Hepatocyte (in vitro differentiated cells): ENCODE measurements around the gene MACIR. TPM values are rescaled to one million over a fixed set of nuclear protein-coding genes. Genes with fewer than 3 reads are reported as not detected.

ENCODE experiments used
- DNase-seq: peaks from one replicate; pipeline ENCODE4 v3.0.0-alpha.2; 2016; ENCODE audit warnings: low spot score
- H2AFZ ChIP-seq: fragments of 200-600 bp; sonication (generic); 2 replicates; pipeline ENCODE4 v1.6.0; 2016; ENCODE audit warnings: antibody characterized with exemption, mild to moderate bottlenecking
- H3K27ac ChIP-seq: fragments of 200-600 bp; sonication (generic); 2 replicates; pipeline ENCODE4 v1.5.1; 2016; ENCODE audit warnings: mild to moderate bottlenecking
- H3K27me3 ChIP-seq: fragments of 200-600 bp; sonication (generic); 2 replicates; pipeline ENCODE4 v1.6.1; 2016
- H3K36me3 ChIP-seq: fragments of 200-600 bp; sonication (generic); replicated peaks from 2 replicates; pipeline ENCODE4 v1.5.1; 2016; ENCODE audit warnings: low read depth; ENCODE audit not compliant: insufficient read depth
- H3K4me1 ChIP-seq: fragments of 200-600 bp; sonication (generic); 2 replicates; pipeline ENCODE4 v1.5.1; 2016; ENCODE audit warnings: mild to moderate bottlenecking, moderate library complexity; ENCODE audit not compliant: insufficient read depth
- H3K4me2 ChIP-seq: fragments of 200-600 bp; sonication (generic); 2 replicates; pipeline ENCODE4 v1.6.0; 2016
- H3K4me3 ChIP-seq: fragments of 200-600 bp; sonication (generic); 2 replicates; pipeline ENCODE4 v1.5.1; 2016; ENCODE audit warnings: mild to moderate bottlenecking
- H3K79me2 ChIP-seq: fragments of 200-600 bp; sonication (generic); 2 replicates; pipeline ENCODE4 v1.6.0; 2017; ENCODE audit warnings: mild to moderate bottlenecking
- H3K9me2 ChIP-seq: fragments of 200-600 bp; sonication (generic); replicated peaks from 2 replicates; pipeline ENCODE4 v1.6.0; 2017; ENCODE audit warnings: mild to moderate bottlenecking; ENCODE audit not compliant: insufficient read depth
- H3K9me3 ChIP-seq: fragments of 200-600 bp; sonication (generic); 2 replicates; pipeline ENCODE4 v1.5.1; 2016; ENCODE audit warnings: low read depth, mild to moderate bottlenecking
- H4K20me1 ChIP-seq: fragments of 200-600 bp; sonication (generic); 2 replicates; pipeline ENCODE4 v1.6.0; 2016; ENCODE audit warnings: mild to moderate bottlenecking; ENCODE audit not compliant: insufficient read depth, poor library complexity, severe bottlenecking
- EZH2 ChIP-seq: fragments of 200-600 bp; sonication (generic); IDR thresholded peaks from 2 replicates; pipeline ENCODE4 v1.6.1; 2016; ENCODE audit warnings: antibody characterized with exemption, mild to moderate bottlenecking, borderline replicate concordance
- EZH2phosphoT487 ChIP-seq: fragments of 200-600 bp; sonication (generic); IDR thresholded peaks from one replicate; pipeline ENCODE4 v1.6.1; 2018; ENCODE audit warnings: antibody characterized with exemption, mild to moderate bottlenecking, low read depth, moderate library complexity; ENCODE audit not compliant: unreplicated experiment, severe bottlenecking
- WGBS: methylation state at CpG from one replicate; pipeline ENCODE4 v1.1.6; 2016; ENCODE audit warnings: low lambda C conversion rate; ENCODE audit errors: missing lambda C conversion rate; 5-methylcytosine and 5-hydroxymethylcytosine counted together
- polyA plus RNA-seq: library from polyadenylated mRNA; unstranded; fragments of >200 nt; fragmentation: Nextera tagmentation; extraction: Ambion mirVana; gene quantifications from 2 replicates; pipeline ENCODE4 v1.2.1, GENCODE V29; 2016
- total RNA-seq: library from RNA; depleted of rRNA; stranded (reverse); fragments of >200 nt; gene quantifications from 2 replicates; pipeline ENCODE4 v1.2.3, GENCODE V29; 2014
- TF ChIP-seq, protein P1 (sequence below): fragments of 200-600 bp; sonication (generic); IDR thresholded peaks from 2 replicates; pipeline ENCODE4 v1.5.1; 2016; ENCODE audit warnings: antibody characterized with exemption, mild to moderate bottlenecking; ENCODE audit not compliant: poor library complexity

The MACIR gene
- total and polyA plus RNA-seq, 2 experiments from 2014 or later: 16.5 to 25.5 TPM

DNA sequence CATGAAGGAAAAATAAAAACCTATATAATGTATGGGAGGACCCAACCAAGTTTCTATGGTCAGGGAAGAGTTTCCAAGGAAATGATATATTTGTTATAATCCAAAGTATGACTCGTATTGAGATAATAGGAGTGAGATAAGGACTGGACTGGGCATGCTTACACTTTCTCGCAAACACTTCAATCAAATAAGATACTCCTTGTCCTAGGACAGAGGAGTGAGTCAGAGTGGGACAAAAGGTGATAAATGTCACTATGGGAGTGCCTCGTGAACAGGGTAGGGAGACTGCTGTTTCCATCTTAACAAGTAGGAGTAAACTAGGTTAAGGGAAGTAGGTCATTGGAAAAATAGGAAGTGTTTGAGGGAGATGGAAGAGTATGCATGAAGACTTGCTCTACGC is 47.2 kb downstream of the MACIR start:
- Histone ChIP-seq H3K27me3 (no peaks in the 10 kb centered on the region), H4K20me1 (no peaks in the 10 kb centered on the region), H3K9me2 (no peaks in the 10 kb centered on the region), H3K4me2 (no peak overlapping the region), H3K9me3 (no peaks in the 10 kb centered on the region), H3K4me1 (no peaks in the 10 kb centered on the region), H3K79me2 (no peaks in the 10 kb centered on the region), H3K4me3 (no peak overlapping the region), H3K27ac (peak overlapping the region; percentile 70), H3K36me3 (no peaks in the 10 kb centered on the region), H2AFZ (no peak overlapping the region)
- peak; percentile 43 for DNase-seq
- 68% methylated on average over 4 of the region's 4 CpGs for WGBS
- TF ChIP-seq EZH2phosphoT487 (no peak), EZH2 (no peak)
- TF ChIP-seq, protein P1, sequence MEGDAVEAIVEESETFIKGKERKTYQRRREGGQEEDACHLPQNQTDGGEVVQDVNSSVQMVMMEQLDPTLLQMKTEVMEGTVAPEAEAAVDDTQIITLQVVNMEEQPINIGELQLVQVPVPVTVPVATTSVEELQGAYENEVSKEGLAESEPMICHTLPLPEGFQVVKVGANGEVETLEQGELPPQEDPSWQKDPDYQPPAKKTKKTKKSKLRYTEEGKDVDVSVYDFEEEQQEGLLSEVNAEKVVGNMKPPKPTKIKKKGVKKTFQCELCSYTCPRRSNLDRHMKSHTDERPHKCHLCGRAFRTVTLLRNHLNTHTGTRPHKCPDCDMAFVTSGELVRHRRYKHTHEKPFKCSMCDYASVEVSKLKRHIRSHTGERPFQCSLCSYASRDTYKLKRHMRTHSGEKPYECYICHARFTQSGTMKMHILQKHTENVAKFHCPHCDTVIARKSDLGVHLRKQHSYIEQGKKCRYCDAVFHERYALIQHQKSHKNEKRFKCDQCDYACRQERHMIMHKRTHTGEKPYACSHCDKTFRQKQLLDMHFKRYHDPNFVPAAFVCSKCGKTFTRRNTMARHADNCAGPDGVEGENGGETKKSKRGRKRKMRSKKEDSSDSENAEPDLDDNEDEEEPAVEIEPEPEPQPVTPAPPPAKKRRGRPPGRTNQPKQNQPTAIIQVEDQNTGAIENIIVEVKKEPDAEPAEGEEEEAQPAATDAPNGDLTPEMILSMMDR: no peak

GRCh38 chr5:103307470-103307869 is 48.9 kb downstream of the MACIR start:
- Histone ChIP-seq H4K20me1 (no peaks in the 10 kb centered on the region), H3K4me3 (no peak overlapping the region), H3K9me2 (no peaks in the 10 kb centered on the region), H3K36me3 (no peaks in the 10 kb centered on the region), H3K4me2 (no peak overlapping the region), H3K79me2 (no peaks in the 10 kb centered on the region), H2AFZ (no peak overlapping the region), H3K4me1 (no peaks in the 10 kb centered on the region), H3K27ac (no peak overlapping the region), H3K9me3 (no peaks in the 10 kb centered on the region), H3K27me3 (no peaks in the 10 kb centered on the region)
- TF ChIP-seq EZH2 (no peak), EZH2phosphoT487 (no peak)
- TF ChIP-seq, protein P1: no peak
- WGBS: 80% methylated on average over 3 of the region's 3 CpGs
- no peak for DNase-seq

DNA sequence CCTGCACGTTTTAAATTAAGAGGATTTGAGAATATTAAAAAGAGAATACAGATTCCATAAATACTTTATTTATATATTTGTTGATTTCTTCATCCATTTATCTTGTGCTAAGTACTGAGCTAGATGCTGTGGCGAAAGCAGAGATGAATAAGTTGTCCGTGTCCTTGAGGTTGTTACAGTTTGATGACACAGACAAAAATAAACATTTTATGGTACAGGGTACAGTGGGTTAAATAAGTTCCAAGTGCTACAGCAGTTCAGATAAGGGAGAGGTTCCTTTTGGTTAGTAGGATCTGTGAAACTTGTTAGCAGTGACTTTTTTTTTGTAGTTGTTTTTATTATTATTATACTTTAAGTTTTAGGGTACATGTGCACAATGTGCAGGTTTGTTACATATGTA is 50.2 kb downstream of the MACIR start:
- Histone ChIP-seq H3K36me3 (no peaks in the 10 kb centered on the region), H3K27ac (no peak overlapping the region), H3K79me2 (no peaks in the 10 kb centered on the region), H3K9me3 (no peaks in the 10 kb centered on the region), H3K9me2 (no peaks in the 10 kb centered on the region), H4K20me1 (no peaks in the 10 kb centered on the region), H3K4me3 (no peak overlapping the region), H3K27me3 (no peaks in the 10 kb centered on the region), H3K4me2 (no peak overlapping the region), H3K4me1 (no peaks in the 10 kb centered on the region), H2AFZ (no peak overlapping the region)
- 64% methylated on average over 3 of the region's 3 CpGs for WGBS
- DNase-seq: peak; percentile 9
- no peak for TF ChIP-seq EZH2phosphoT487
- TF ChIP-seq, protein P1: no peak

DNA sequence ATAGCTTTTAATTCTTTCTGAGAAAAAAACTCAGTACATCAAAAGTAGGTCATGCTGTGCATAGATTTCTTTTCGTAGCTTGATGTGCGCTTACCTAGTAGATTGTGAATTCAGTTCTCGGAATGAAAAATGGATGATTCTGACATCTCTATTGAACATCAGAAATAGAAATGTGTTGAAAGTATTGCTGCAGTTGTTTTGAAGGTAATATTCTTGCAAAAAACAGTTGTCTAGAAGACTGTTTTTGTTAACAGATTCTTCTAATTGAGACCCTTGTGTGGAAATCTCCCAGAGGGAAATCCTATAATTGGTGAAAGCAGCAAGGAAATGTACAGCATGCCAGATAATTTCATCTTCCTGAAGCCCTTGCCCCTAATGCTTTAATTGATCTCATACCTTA is 54.5 kb downstream of the MACIR start:
- DNase-seq: no peak
- Histone ChIP-seq H3K79me2 (no peaks in the 10 kb centered on the region), H3K36me3 (no peaks in the 10 kb centered on the region), H3K9me2 (no peaks in the 10 kb centered on the region), H2AFZ (no peak overlapping the region), H3K9me3 (no peaks in the 10 kb centered on the region), H4K20me1 (no peaks in the 10 kb centered on the region), H3K27me3 (no peaks in the 10 kb centered on the region), H3K4me2 (no peak overlapping the region), H3K27ac (no peak overlapping the region), H3K4me3 (no peak overlapping the region), H3K4me1 (no peaks in the 10 kb centered on the region)
- no peak for TF ChIP-seq EZH2phosphoT487
- no peak for TF ChIP-seq EZH2
- TF ChIP-seq, protein P1: no peak
- WGBS: 97% methylated on average over 3 of the region's 3 CpGs
